Measurements from ENCODE around the gene ADRA2B. TPM values are rescaled to one million over a fixed set of nuclear protein-coding genes. Genes with fewer than 3 reads are reported as not detected.

The ADRA2B gene
- not detected in 2 replicates for total RNA-seq (2014; rRNA removed; shearing (Covaris generic))
- polyA plus RNA-seq (2016; fragmentation: Nextera tagmentation; extraction: Ambion mirVana), result not detected in 2 replicates

- Histone ChIP-seq H3K9me3 (ENCODE audit: low read depth) (no peaks in the 10 kb centered on the region), H3K27me3 (replicated peaks; ENCODE audit: insufficient read depth) (peaks cover 37% of the 10 kb centered on the region), H3K9ac (no peak within 1 kb of the TSS), H3K27ac (no peak within 1 kb of the TSS), H3F3A (ENCODE audit: insufficient read depth) (no peaks in the 10 kb centered on the region), H3K4me3 (peak within 1 kb of the TSS; percentile 44), H3K4me2 (ENCODE audit: unreplicated experiment) (peak within 1 kb of the TSS; percentile 70), H3K4me1 (ENCODE audit: insufficient read depth) (no peaks in the 10 kb centered on the region), H3K79me2 (ENCODE audit: insufficient read depth) (no peaks in the 10 kb centered on the region), H3K36me3 (ENCODE audit: low read depth) (no peaks in the 10 kb centered on the region), H2AFZ (peak within 1 kb of the TSS; percentile 55; the same call in 1 of the 2 replicates), H4K20me1 (ENCODE audit: insufficient read depth) (no peaks in the 10 kb centered on the region), H3K9me2 (ENCODE audit: insufficient read depth) (no peaks in the 10 kb centered on the region)
- 3 to 4% methylated on average over 27 to 41 of the region's 64 CpGs for WGBS, 2 experiments (ENCODE audit: low coverage in 1 of 2, low lambda C conversion rate in 2 of 2, missing lambda C conversion rate in 2 of 2)
- no peak for TF ChIP-seq EZH2 (IDR thresholded peaks at IDR 0.05; ENCODE audit: insufficient read depth, poor library complexity, severe bottlenecking)
- TF ChIP-seq EZH2phosphoT487 (IDR thresholded peaks at IDR 0.05; ENCODE audit: insufficient read depth, low read depth), result no peak
- peak; percentile 45 for DNase-seq
- in situ Hi-C loops (cut with MboI), result no loop called here
Observed at GRCh38 chr2:96116424-96116878, at the start of gene ADRA2B. Gene ADRA2B (minus strand): TSS chr2:96116571. CDS start chr2:96116149, 422 bp downstream.

GRCh38 chr2:96164459-96165184, 48.3 kb upstream of the ADRA2B start:
- no peak overlapping the region for H3K27ac ChIP-seq
- H3K36me3 ChIP-seq (ENCODE audit: low read depth), result no peaks in the 10 kb centered on the region
- WGBS, 2 experiments (ENCODE audit: low coverage in 1 of 2, low lambda C conversion rate in 2 of 2, missing lambda C conversion rate in 2 of 2), result 83 to 84% methylated on average over 18 of the region's 18 CpGs
- H3K79me2 ChIP-seq (ENCODE audit: insufficient read depth), result no peaks in the 10 kb centered on the region
- no peaks in the 10 kb centered on the region for H4K20me1 ChIP-seq (ENCODE audit: insufficient read depth)
- no peak for DNase-seq
- no peaks in the 10 kb centered on the region for H3K9me2 ChIP-seq (ENCODE audit: insufficient read depth)
- TF ChIP-seq EZH2 (IDR thresholded peaks at IDR 0.05; ENCODE audit: insufficient read depth, poor library complexity, severe bottlenecking), result no peak
- TF ChIP-seq EZH2phosphoT487 (IDR thresholded peaks at IDR 0.05; ENCODE audit: insufficient read depth, low read depth), result no peak
- H3K9me3 ChIP-seq (ENCODE audit: low read depth), result no peaks in the 10 kb centered on the region
- H3K9ac ChIP-seq, result no peak overlapping the region
- no peaks in the 10 kb centered on the region for H3K27me3 ChIP-seq (replicated peaks; ENCODE audit: insufficient read depth)
- H2AFZ ChIP-seq, result no peak overlapping the region
- in situ Hi-C loops (cut with MboI), result no loop called here
- H3K4me2 ChIP-seq (ENCODE audit: unreplicated experiment), result no peak overlapping the region
- H3K4me1 ChIP-seq (ENCODE audit: insufficient read depth), result peaks cover 16% of the 10 kb centered on the region
- peaks cover 14% of the 10 kb centered on the region for H3F3A ChIP-seq (ENCODE audit: insufficient read depth)
- H3K4me3 ChIP-seq, result no peak overlapping the region

GRCh38 chr2:96163768-96164429, 47.5 kb upstream of the ADRA2B start:
- Histone ChIP-seq H3K27ac (no peak overlapping the region), H3F3A (ENCODE audit: insufficient read depth) (peaks cover 9% of the 10 kb centered on the region)

GRCh38 chr2:96163415-96163767, 47.0 kb upstream of the ADRA2B start:
- Histone ChIP-seq H3K4me1 (ENCODE audit: insufficient read depth) (peaks cover 4% of the 10 kb centered on the region; the same call in 1 of the 2 replicates), H3F3A (ENCODE audit: insufficient read depth) (peaks cover 3% of the 10 kb centered on the region), H3K9me2 (ENCODE audit: insufficient read depth) (no peaks in the 10 kb centered on the region), H3K27ac (no peak overlapping the region), H3K36me3 (ENCODE audit: low read depth) (no peaks in the 10 kb centered on the region), H3K9ac (no peak overlapping the region), H3K4me2 (ENCODE audit: unreplicated experiment) (no peak overlapping the region), H3K9me3 (ENCODE audit: low read depth) (no peaks in the 10 kb centered on the region), H2AFZ (no peak overlapping the region), H3K4me3 (no peak overlapping the region), H3K79me2 (ENCODE audit: insufficient read depth) (no peaks in the 10 kb centered on the region), H4K20me1 (ENCODE audit: insufficient read depth) (no peaks in the 10 kb centered on the region), H3K27me3 (replicated peaks; ENCODE audit: insufficient read depth) (no peaks in the 10 kb centered on the region)
- WGBS, 2 experiments (ENCODE audit: low coverage in 1 of 2, low lambda C conversion rate in 2 of 2, missing lambda C conversion rate in 2 of 2), result 81 to 91% methylated on average over 4 to 5 of the region's 5 CpGs
- DNase-seq, result no peak
- in situ Hi-C loops (cut with MboI), result no loop called here
- TF ChIP-seq EZH2phosphoT487 (IDR thresholded peaks at IDR 0.05; ENCODE audit: insufficient read depth, low read depth), result no peak
- TF ChIP-seq EZH2 (IDR thresholded peaks at IDR 0.05; ENCODE audit: insufficient read depth, poor library complexity, severe bottlenecking), result no peak

More at GRCh38 chr2:96163768-96164429, 47.5 kb upstream of the ADRA2B start:
- Histone ChIP-seq H3K9me3 (ENCODE audit: low read depth) (no peaks in the 10 kb centered on the region), H3K79me2 (ENCODE audit: insufficient read depth) (no peaks in the 10 kb centered on the region), H3K4me3 (no peak overlapping the region), H3K4me1 (ENCODE audit: insufficient read depth) (peaks cover 9% of the 10 kb centered on the region; the same call in 1 of the 2 replicates), H3K4me2 (ENCODE audit: unreplicated experiment) (no peak overlapping the region), H3K9ac (no peak overlapping the region), H3K36me3 (ENCODE audit: low read depth) (no peaks in the 10 kb centered on the region), H3K9me2 (ENCODE audit: insufficient read depth) (no peaks in the 10 kb centered on the region), H3K27me3 (replicated peaks; ENCODE audit: insufficient read depth) (no peaks in the 10 kb centered on the region), H4K20me1 (ENCODE audit: insufficient read depth) (no peaks in the 10 kb centered on the region), H2AFZ (no peak overlapping the region)
- in situ Hi-C loops (cut with MboI), result no loop called here
- DNase-seq, result no peak
- TF ChIP-seq EZH2phosphoT487 (IDR thresholded peaks at IDR 0.05; ENCODE audit: insufficient read depth, low read depth) (no peak), EZH2 (IDR thresholded peaks at IDR 0.05; ENCODE audit: insufficient read depth, poor library complexity, severe bottlenecking) (no peak)
- 72 to 75% methylated on average over 13 of the region's 13 CpGs for WGBS, 2 experiments (ENCODE audit: low coverage in 1 of 2, low lambda C conversion rate in 2 of 2, missing lambda C conversion rate in 2 of 2)
